ENCODE results near the gene USP24. TPM values are rescaled to one million over a fixed set of nuclear protein-coding genes. Genes with fewer than 3 reads are reported as not detected.

USP24 gene
- total RNA-seq, 1 experiment from 2014 or later, result 38.5 TPM

- no peaks in the 10 kb centered on the region for H3F3A ChIP-seq (ENCODE audit: low read length, unreplicated experiment)
- H3K4me3 ChIP-seq (ENCODE audit: low read length), result no peak overlapping the region
- H3K4me1 ChIP-seq (ENCODE audit: insufficient read depth, low read length), result no peaks in the 10 kb centered on the region
- TF ChIP-seq CTCF (conservative IDR thresholded peaks at IDR 0.05; ENCODE audit: low read depth, low read length) (peak; percentile 74), EZH2phosphoT487 (IDR thresholded peaks at IDR 0.05; ENCODE audit: borderline replicate concordance, low read length) (no peak)
- no peak overlapping the region for H2AFZ ChIP-seq (ENCODE audit: low read length)
- DNase-seq (peak; percentile 74), ATAC-seq (peak; percentile 96)
- no peaks in the 10 kb centered on the region for H3K9me2 ChIP-seq (replicated peaks; ENCODE audit: low read length)
- no peaks in the 10 kb centered on the region for H4K20me1 ChIP-seq (ENCODE audit: low read length)
- no peaks in the 10 kb centered on the region for H3K9me3 ChIP-seq (ENCODE audit: low read length)
- intact Hi-C loops (cut with micrococcal nuclease), result no loop called here
- CTCF ChIA-PET, result interaction anchor here (0.9 to 1.0 kb wide), 2 partner anchors 9 to 121 kb away, joined by 3 read pairs; no protein-coding TSS in a partner anchor
- no peak overlapping the region for H3K4me2 ChIP-seq (ENCODE audit: low read length)
- H3K27me3 ChIP-seq (ENCODE audit: low read length), result no peaks in the 10 kb centered on the region
- H3K27ac ChIP-seq (ENCODE audit: low read length), result no peak overlapping the region
- H3K36me3 ChIP-seq (ENCODE audit: low read depth, low read length), result peaks cover 60% of the 10 kb centered on the region
- POLR2A ChIA-PET (ENCODE audit: unreplicated experiment), result no interaction called here
- H3K79me2 ChIP-seq (ENCODE audit: low read length), result no peaks in the 10 kb centered on the region
- no peak overlapping the region for H3K9ac ChIP-seq (ENCODE audit: low read length)
- no TSS peak for BruUV-seq (replicated peaks)
Observed at GRCh38 chr1:55071477-55071876, 143.7 kb downstream of the USP24 start.

GRCh38 chr1:55070293-55071164 lies 144.6 kb downstream of the USP24 start:
- H2AFZ ChIP-seq (ENCODE audit: low read length), result no peak overlapping the region
- H3K79me2 ChIP-seq (ENCODE audit: low read length), result no peaks in the 10 kb centered on the region
- ATAC-seq (no peak), DNase-seq (no peak)
- no peaks in the 10 kb centered on the region for H3F3A ChIP-seq (ENCODE audit: low read length, unreplicated experiment)
- H4K20me1 ChIP-seq (ENCODE audit: low read length), result no peaks in the 10 kb centered on the region
- ChIA-PET POLR2A (ENCODE audit: unreplicated experiment) (no interaction called here), CTCF (no interaction called here)
- no peaks in the 10 kb centered on the region for H3K9me2 ChIP-seq (replicated peaks; ENCODE audit: low read length)
- no peak overlapping the region for H3K9ac ChIP-seq (ENCODE audit: low read length)
- intact Hi-C loops (cut with micrococcal nuclease), result no loop called here
- no peaks in the 10 kb centered on the region for H3K27me3 ChIP-seq (ENCODE audit: low read length)
- no peaks in the 10 kb centered on the region for H3K4me1 ChIP-seq (ENCODE audit: insufficient read depth, low read length)
- no peak overlapping the region for H3K4me2 ChIP-seq (ENCODE audit: low read length)
- TF ChIP-seq CTCF (conservative IDR thresholded peaks at IDR 0.05; ENCODE audit: low read depth, low read length) (no peak), EZH2phosphoT487 (IDR thresholded peaks at IDR 0.05; ENCODE audit: borderline replicate concordance, low read length) (no peak), EZH2 (IDR thresholded peaks at IDR 0.05; ENCODE audit: low read length, unreplicated experiment) (no peak)
- no peak overlapping the region for H3K4me3 ChIP-seq (ENCODE audit: low read length)
- H3K9me3 ChIP-seq (ENCODE audit: low read length), result no peaks in the 10 kb centered on the region
- BruUV-seq (replicated peaks), result no TSS peak
- H3K36me3 ChIP-seq (ENCODE audit: low read depth, low read length), result peaks cover 53% of the 10 kb centered on the region
- no peak overlapping the region for H3K27ac ChIP-seq (ENCODE audit: low read length)

- no TSS peak for BruUV-seq (replicated peaks)
- no peak overlapping the region for H3K27ac ChIP-seq (ENCODE audit: low read length)
- POLR2A ChIA-PET (ENCODE audit: unreplicated experiment), result no interaction called here
- no peaks in the 10 kb centered on the region for H4K20me1 ChIP-seq (ENCODE audit: low read length)
- no peaks in the 10 kb centered on the region for H3K9me3 ChIP-seq (ENCODE audit: low read length)
- no peaks in the 10 kb centered on the region for H3K9me2 ChIP-seq (replicated peaks; ENCODE audit: low read length)
- H3K27me3 ChIP-seq (ENCODE audit: low read length), result no peaks in the 10 kb centered on the region
- intact Hi-C loops (cut with micrococcal nuclease), result no loop called here
- DNase-seq, result no peak
- no peak overlapping the region for H3K4me2 ChIP-seq (ENCODE audit: low read length)
- H3K79me2 ChIP-seq (ENCODE audit: low read length), result no peaks in the 10 kb centered on the region
- H3K36me3 ChIP-seq (ENCODE audit: low read depth, low read length), result peaks cover 43% of the 10 kb centered on the region
- H3K4me3 ChIP-seq (ENCODE audit: low read length), result no peak overlapping the region
- H3K4me1 ChIP-seq (ENCODE audit: insufficient read depth, low read length), result no peaks in the 10 kb centered on the region
- no peaks in the 10 kb centered on the region for H3F3A ChIP-seq (ENCODE audit: low read length, unreplicated experiment)
- CTCF ChIA-PET, result no interaction called here
- ATAC-seq, result no peak
- TF ChIP-seq EZH2phosphoT487 (IDR thresholded peaks at IDR 0.05; ENCODE audit: borderline replicate concordance, low read length) (no peak), CTCF (conservative IDR thresholded peaks at IDR 0.05; ENCODE audit: low read depth, low read length) (no peak), EZH2 (IDR thresholded peaks at IDR 0.05; ENCODE audit: low read length, unreplicated experiment) (no peak)
- H3K9ac ChIP-seq (ENCODE audit: low read length), result no peak overlapping the region
- H2AFZ ChIP-seq (ENCODE audit: low read length), result no peak overlapping the region
Observed at GRCh38 chr1:55069280-55069679, 145.9 kb downstream of the USP24 start.

Data from PC-3 (cell line).